Keratinocyte (primary cell): ENCODE measurements around the gene SGO2.

Experiments used
- EZH2 ChIP-seq: IDR thresholded peaks from one replicate; pipeline ENCODE4 v1.6.1; 2012; ENCODE audit warnings: inconsistent platforms, mild to moderate bottlenecking, low read length, moderate library complexity
- TF ChIP-seq, protein P1 (sequence below), 3 experiments: IDR thresholded peaks in 1 of 3; conservative IDR thresholded peaks in 1 of 3; optimal IDR thresholded peaks in 1 of 3; 2 replicates in 2 of 3; 3 replicates in 1 of 3; pipeline versions ENCODE3 to v1.5.1; 2011; ENCODE audit warnings: low read length in 3 of 3, mild to moderate bottlenecking in 3 of 3, moderate library complexity in 2 of 3, control low read depth in 1 of 3, inconsistent platforms in 1 of 3; ENCODE audit not compliant: insufficient read depth in 2 of 3; ENCODE audit errors: extremely low read depth in 1 of 3

- TF ChIP-seq, protein P1, sequence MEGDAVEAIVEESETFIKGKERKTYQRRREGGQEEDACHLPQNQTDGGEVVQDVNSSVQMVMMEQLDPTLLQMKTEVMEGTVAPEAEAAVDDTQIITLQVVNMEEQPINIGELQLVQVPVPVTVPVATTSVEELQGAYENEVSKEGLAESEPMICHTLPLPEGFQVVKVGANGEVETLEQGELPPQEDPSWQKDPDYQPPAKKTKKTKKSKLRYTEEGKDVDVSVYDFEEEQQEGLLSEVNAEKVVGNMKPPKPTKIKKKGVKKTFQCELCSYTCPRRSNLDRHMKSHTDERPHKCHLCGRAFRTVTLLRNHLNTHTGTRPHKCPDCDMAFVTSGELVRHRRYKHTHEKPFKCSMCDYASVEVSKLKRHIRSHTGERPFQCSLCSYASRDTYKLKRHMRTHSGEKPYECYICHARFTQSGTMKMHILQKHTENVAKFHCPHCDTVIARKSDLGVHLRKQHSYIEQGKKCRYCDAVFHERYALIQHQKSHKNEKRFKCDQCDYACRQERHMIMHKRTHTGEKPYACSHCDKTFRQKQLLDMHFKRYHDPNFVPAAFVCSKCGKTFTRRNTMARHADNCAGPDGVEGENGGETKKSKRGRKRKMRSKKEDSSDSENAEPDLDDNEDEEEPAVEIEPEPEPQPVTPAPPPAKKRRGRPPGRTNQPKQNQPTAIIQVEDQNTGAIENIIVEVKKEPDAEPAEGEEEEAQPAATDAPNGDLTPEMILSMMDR (optimal IDR thresholded peaks at IDR 0.05 in 1 of 3, IDR thresholded peaks at IDR 0.05 in 1 of 3, conservative IDR thresholded peaks at IDR 0.05 in 1 of 3; ENCODE audit: extremely low read depth in 1 of 3, insufficient read depth in 2 of 3, low read length in 3 of 3), result no peak
- TF ChIP-seq EZH2, result no peak
Observed at GRCh38 chr2:200588076-200588678, 62.2 kb downstream of the SGO2 start.
